ENCODE data around the gene MMS19.
A peak's percentile ranks its signal among the peaks of the same experiment; 100 is the strongest.
"Not testable (repeated sequence)": the region's sequence is repeated elsewhere in the genome, so short reads cannot be mapped to it uniquely, and the experiment has no call there.

MMS19 gene

GRCh38 chr10:97427571-97428179 lies 70.5 kb downstream of the MMS19 start:
- Histone ChIP-seq H3K4me3 (ENCODE audit: low read depth in 1 of 2, low read length in 1 of 2) (peak overlapping the region; percentile 74 to 96), H3K36me3 (peaks cover 32% of the 10 kb centered on the region), H3K27ac (peak overlapping the region; percentile 93), H3K9me3 (no peaks in the 10 kb centered on the region), H3K4me1 (ENCODE audit: control insufficient read depth in 1 of 2, insufficient read depth in 1 of 2, low read depth in 1 of 2, low read length in 1 of 2) (peaks cover 63 to 65% of the 10 kb centered on the region in 2 experiments), H3K27me3 (no peaks in the 10 kb centered on the region)
- no peak for TF ChIP-seq CTCF (IDR thresholded peaks at IDR 0.05)

GRCh38 chr10:97426776-97427570 lies 71.2 kb downstream of the MMS19 start:
- peak overlapping the region; percentile 93 for H3K27ac ChIP-seq
- peaks cover 27% of the 10 kb centered on the region for H3K36me3 ChIP-seq
- H3K4me1 ChIP-seq (ENCODE audit: control insufficient read depth in 1 of 2, insufficient read depth in 1 of 2, low read depth in 1 of 2, low read length in 1 of 2), result peaks cover 70 to 72% of the 10 kb centered on the region in 2 experiments

GRCh38 chr10:97425964-97426775 lies 72.1 kb downstream of the MMS19 start, which contains the start of gene PGAM1:
PGAM1 (plus strand) TSS chr10:97426191; CDS start chr10:97426308, 117 bp downstream.
- Histone ChIP-seq H3K9me3 (no peaks in the 10 kb centered on the region), H3K27me3 (no peaks in the 10 kb centered on the region), H3K27ac (peak within 1 kb of the TSS; percentile 93), H3K4me3 (ENCODE audit: low read depth in 1 of 2, low read length in 1 of 2) (peak within 1 kb of the TSS; percentile 74 to 96), H3K36me3 (peaks cover 19% of the 10 kb centered on the region), H3K4me1 (ENCODE audit: control insufficient read depth in 1 of 2, insufficient read depth in 1 of 2, low read depth in 1 of 2, low read length in 1 of 2) (peaks cover 78 to 80% of the 10 kb centered on the region in 2 experiments)
- peak; percentile 94 for TF ChIP-seq CTCF (IDR thresholded peaks at IDR 0.05)

More at GRCh38 chr10:97426776-97427570, 71.2 kb downstream of the MMS19 start:
- peak overlapping the region; percentile 74 to 96 for H3K4me3 ChIP-seq (ENCODE audit: low read depth in 1 of 2, low read length in 1 of 2)
- TF ChIP-seq CTCF (IDR thresholded peaks at IDR 0.05), result no peak
- no peaks in the 10 kb centered on the region for H3K27me3 ChIP-seq
- H3K9me3 ChIP-seq, result no peaks in the 10 kb centered on the region

- peak overlapping the region; percentile 93 for H3K27ac ChIP-seq
- H3K9me3 ChIP-seq, H3K27me3 ChIP-seq, H3K36me3 ChIP-seq: not testable (repeated sequence)
- peaks cover 92 to 93% of the 10 kb centered on the region in 2 experiments for H3K4me1 ChIP-seq (ENCODE audit: control insufficient read depth in 1 of 2, insufficient read depth in 1 of 2, low read depth in 1 of 2, low read length in 1 of 2)
- H3K4me3 ChIP-seq (ENCODE audit: low read depth in 1 of 2, low read length in 1 of 2), result peak overlapping the region; percentile 3 to 6
These were observed 74.5 kb downstream of the MMS19 start for GRCh38 chr10:97423757-97424098.

- TF ChIP-seq CTCF (IDR thresholded peaks at IDR 0.05), result no peak
- Histone ChIP-seq H3K4me3 (ENCODE audit: low read depth in 1 of 2, low read length in 1 of 2) (no peak overlapping the region), H3K4me1 (ENCODE audit: control insufficient read depth in 1 of 2, insufficient read depth in 1 of 2, low read depth in 1 of 2, low read length in 1 of 2) (peaks cover 75 to 80% of the 10 kb centered on the region in 2 experiments), H3K36me3 (no peaks in the 10 kb centered on the region), H3K27ac (peak overlapping the region; percentile 62), H3K9me3 (no peaks in the 10 kb centered on the region), H3K27me3 (no peaks in the 10 kb centered on the region)
These were observed 81.7 kb downstream of the MMS19 start for GRCh38 chr10:97416565-97416964.
